Muscle of arm (tissue), 14 donors: ENCODE results near the gene ZNF662. TPM values are rescaled to one million over a fixed set of nuclear protein-coding genes. Genes with fewer than 3 reads are reported as not detected.
"Not testable (repeated sequence)": the region's sequence is repeated elsewhere in the genome, so short reads cannot be mapped to it uniquely, and the experiment has no call there.

Experiments used
- DNase-seq: peaks from one replicate; pipeline ENCODE4 v3.0.0-alpha.2; 2013
- long read RNA-seq, 11 donors: transcript quantifications; one replicate each; lab custom pipeline, GENCODE V29; 2026
- polyA plus RNA-seq, 12 donors: library from polyadenylated mRNA; unstranded; fragments of 120-200 nt; gene quantifications; one replicate each; pipeline ENCODE4 v1.2.1, GENCODE V29; 2013; ENCODE audit not compliant: insufficient read length in 12 of 12

Gene ZNF662
- polyA plus RNA-seq = 10 to 100 TPM in 11 of 12 donors, not detected in 1; 11.1 to 29.7 (median 18.0) TPM
- long read RNA-seq, donor 1 = 0 reads
- long read RNA-seq, donor 2 = 0 reads
- long read RNA-seq, donor 3 = 0 reads
- long read RNA-seq, donor 4 = 0 reads
- long read RNA-seq, donor 5, partial matches to known transcripts = 0 of 1 reads
- long read RNA-seq, donor 5, other reads (novel, unspliced or antisense) = 0 of 1 reads
- long read RNA-seq, donor 6 = 0 reads
- long read RNA-seq, donor 7 = 0 reads
- long read RNA-seq, donor 8 = 0 reads
- long read RNA-seq, donor 9 = 0 reads
- long read RNA-seq, donor 10, partial matches to known transcripts = 0 of 1 reads
- long read RNA-seq, donor 10, other reads (novel, unspliced or antisense) = 0 of 1 reads
- long read RNA-seq, donor 11 = 0 reads

GRCh38 chr3:42906070-42906847, at the start of gene ZNF662:
TSS of gene ZNF662 (plus strand) at chr3:42906142. CDS start at chr3:42908115, 1,973 bp downstream.
- DNase-seq = peak; percentile 66

GRCh38 chr3:42856544-42856943, 49.4 kb upstream of the ZNF662 start:
- no peak for DNase-seq

- no peak for DNase-seq
Observed at GRCh38 chr3:42864321-42864950, 41.5 kb upstream of the ZNF662 start.

DNA sequence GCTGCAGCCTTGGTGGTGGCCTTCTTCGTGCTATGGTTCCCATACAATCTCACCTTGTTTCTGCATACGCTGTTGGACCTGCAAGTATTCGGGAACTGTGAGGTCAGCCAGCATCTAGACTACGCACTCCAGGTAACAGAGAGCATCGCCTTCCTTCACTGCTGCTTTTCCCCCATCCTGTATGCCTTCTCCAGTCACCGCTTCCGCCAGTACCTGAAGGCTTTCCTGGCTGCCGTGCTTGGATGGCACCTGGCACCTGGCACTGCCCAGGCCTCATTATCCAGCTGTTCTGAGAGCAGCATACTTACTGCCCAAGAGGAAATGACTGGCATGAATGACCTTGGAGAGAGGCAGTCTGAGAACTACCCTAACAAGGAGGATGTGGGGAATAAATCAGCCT, 40.7 kb upstream of the ZNF662 start:
- DNase-seq = no peak

DNA sequence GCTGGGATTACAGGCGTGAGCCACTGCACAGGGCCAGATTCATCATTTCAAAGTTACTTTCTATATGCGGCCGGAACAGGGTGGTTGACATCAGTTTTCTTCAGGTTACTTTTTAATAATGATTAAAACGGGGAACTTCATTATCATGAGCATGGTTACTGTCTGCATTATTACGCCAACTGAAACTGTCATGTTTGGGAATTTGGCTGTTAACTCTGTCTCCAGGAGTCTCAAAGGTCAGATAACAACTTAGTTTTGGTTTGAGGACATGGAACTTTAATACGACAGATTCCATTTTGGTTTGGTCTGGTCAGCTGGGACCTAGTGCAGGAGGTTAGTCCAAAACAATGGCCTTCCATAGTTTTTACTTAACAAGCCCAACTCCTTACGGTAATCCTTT, 38.8 kb upstream of the ZNF662 start:
- DNase-seq = no peak

- DNase-seq = no peak
Observed at GRCh38 chr3:42868841-42869240, 37.1 kb upstream of the ZNF662 start.

DNA sequence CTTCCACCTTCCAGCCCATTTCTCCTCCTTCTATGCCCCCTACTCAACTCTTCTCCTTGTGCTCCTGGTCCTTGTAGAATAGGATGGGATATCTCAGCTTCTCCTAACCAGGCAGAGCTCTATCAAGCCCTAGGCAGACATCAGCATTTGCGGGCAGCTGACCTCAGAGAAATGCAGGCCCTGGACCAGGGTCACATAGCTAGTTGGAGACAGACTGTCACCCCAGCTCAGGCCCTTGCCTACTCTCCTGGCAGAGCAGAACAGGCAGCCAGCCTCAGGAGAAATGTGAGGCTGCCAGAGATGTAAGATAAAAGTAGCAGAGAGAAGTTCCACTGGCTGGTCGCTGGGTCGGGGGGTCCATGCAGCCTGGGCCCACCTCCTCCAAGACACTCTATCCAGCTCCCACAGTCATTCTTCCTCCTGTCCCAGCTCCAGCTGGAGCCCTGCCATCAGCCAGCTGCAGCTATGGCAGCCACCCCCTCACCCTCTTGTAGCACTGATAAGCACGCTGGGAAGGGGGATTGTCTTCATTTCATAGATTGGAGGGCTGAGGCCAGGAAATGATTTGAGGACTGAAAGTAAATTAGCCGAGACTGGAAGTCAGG, 34.2 kb upstream of the ZNF662 start:
- no peak for DNase-seq

GRCh38 chr3:42872718-42873117, 33.2 kb upstream of the ZNF662 start:
- no peak for DNase-seq

- DNase-seq = no peak
Observed at GRCh38 chr3:42873221-42873982, 32.5 kb upstream of the ZNF662 start.

DNA sequence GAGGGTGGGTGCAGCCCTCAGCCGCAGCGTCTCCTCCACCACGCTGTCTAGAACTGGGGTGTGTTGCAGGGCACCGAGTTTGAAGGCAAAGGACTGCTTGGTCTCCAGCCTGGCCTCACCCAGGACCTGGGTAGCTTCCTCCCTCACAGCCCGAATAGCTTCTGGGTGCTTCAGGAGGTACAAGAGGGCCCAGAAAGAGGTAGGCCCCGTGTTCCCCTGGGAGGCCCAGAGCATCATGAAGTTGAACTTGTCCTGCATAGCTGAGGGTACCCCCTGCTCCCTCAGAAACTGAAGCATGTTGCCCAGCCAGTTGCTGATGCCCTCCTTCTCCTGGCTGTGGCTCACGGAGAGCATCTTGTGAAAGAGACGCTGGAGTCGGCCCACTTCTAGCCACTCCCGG, 31.2 kb upstream of the ZNF662 start:
- no peak for DNase-seq

GRCh38 chr3:42875325-42876151, 30.4 kb upstream of the ZNF662 start, which contains the start of gene CYP8B1:
TSS of gene CYP8B1 (minus strand) at chr3:42875879. CDS start at chr3:42875816, 63 bp downstream.
- DNase-seq = no peak

- DNase-seq = no peak
Observed at GRCh38 chr3:42876401-42876800, 29.5 kb upstream of the ZNF662 start.

DNA sequence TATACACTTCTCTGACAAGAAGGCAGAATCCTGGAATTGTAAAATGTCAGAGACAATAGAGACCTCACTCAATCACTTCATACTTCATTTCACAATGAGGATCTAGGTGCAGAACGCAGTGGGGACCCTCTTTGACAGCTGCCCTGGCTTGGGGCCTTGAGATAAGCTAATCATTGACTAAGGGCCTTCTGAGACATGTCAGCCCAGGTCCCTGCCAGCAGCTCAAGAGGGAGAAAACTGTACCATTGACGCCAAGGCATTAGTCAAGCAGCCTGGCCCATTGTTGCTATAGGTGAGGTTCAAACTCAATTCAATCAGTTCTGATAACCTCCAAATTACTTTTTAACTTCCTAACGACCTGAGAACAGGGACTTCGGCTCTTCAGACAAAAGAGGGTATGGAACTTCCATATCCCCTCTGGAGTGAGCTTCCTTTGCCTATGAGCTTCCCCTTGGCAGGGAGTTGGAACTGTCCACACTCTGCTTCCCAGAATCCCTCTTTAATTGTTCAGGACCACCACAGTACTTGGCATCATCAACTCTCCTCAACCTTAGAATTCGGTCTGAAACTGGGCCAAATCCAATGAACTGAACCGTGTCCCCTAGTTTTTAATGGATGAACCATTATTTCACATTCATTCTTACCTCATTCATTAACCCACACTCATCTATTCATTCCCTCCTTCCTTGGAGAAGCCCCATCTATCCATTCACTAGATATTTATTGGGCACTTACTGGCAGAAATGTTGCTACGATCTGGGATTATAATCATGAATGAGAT, 28.8 kb upstream of the ZNF662 start:
- no peak for DNase-seq

- no peak for DNase-seq
Observed at GRCh38 chr3:42877881-42878280, 28.1 kb upstream of the ZNF662 start.

DNA sequence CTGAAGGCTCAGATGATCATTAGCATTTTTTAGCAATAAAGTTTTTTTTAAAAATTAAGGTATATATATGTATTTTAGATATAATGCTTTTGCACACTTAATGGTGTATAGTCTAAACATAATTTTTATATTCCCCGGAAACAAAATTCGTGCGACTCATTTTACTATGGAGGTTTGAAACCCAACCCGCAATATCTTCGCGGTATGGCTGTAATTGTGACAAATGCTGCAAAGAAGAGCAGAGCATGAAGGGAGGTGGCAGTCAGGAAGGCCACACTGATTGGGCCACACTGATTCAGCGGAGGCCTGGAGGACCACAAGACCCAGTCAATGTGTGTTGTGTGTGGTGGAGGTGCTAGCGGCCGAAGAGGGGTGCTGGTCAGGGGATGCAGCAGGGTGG, 25.8 kb upstream of the ZNF662 start:
- no peak for DNase-seq

- DNase-seq = peak; percentile 86
Observed at GRCh38 chr3:42880601-42881451, 25.1 kb upstream of the ZNF662 start.

DNA sequence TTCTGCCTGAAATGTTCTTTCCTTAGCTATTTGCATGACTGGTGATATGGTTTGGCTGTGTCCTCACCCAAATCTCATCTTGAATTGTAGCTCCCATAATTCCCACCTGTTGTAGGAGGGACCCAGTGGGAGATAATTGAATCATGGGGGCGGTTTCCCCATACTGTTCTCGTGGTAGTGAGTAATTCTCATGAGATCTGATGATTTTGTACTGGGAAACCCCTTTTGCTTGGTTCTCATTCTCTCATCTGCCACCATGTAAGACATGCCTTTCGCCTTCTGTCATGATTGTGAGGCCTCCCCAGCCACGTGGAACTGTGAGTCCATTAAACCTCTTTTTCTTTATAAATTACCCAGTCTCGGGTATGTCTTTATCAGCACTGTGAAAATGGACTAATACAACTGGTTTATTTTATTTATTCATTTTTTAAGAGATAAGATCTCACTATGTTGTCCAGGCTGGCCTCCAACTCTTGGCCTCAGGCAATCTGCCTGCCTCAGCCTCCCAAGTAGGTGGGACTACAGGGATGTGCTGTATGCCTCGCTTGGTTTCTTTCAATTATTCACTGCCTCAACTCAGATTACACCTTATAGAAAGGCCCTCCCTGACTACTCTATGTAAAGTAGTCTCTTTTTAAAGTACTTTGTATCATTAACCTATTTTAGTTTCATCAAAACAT, 22.6 kb upstream of the ZNF662 start:
- not testable (repeated sequence) for DNase-seq

- no peak for DNase-seq
Observed at GRCh38 chr3:42884324-42884723, 21.6 kb upstream of the ZNF662 start.
